DOHH2 (cell line): ENCODE data around the gene CDC42SE2.

Experiments used
- CTCF ChIP-seq: fragments of 200-600 bp; sonication (generic); IDR thresholded peaks from one replicate; pipeline ENCODE4 v1.5.1; 2014; ENCODE audit warnings: antibody characterized with exemption, mild to moderate bottlenecking, low read depth, low read length; ENCODE audit not compliant: poor library complexity, severe bottlenecking
- EZH2phosphoT487 ChIP-seq: fragments of 200-600 bp; sonication (generic); IDR thresholded peaks from 2 replicates; pipeline ENCODE4 v1.6.1; 2017; ENCODE audit warnings: borderline replicate concordance, mild to moderate bottlenecking, antibody characterized with exemption, low read length, moderate library complexity, mixed read lengths

GRCh38 chr5:131272307-131272706 is 8.5 kb downstream of the CDC42SE2 start:
- no peak for TF ChIP-seq CTCF
- TF ChIP-seq EZH2phosphoT487: no peak
